Activated CD4-positive, alpha-beta T cell treated with anti-CD3 and anti-CD28 coated beads, Interleukin-2, amount 50 U/mL, for 4 hours (primary cell): ENCODE results near the gene RAB5A.
"Not testable (repeated sequence)": the region's sequence is repeated elsewhere in the genome, so short reads cannot be mapped to it uniquely, and the experiment has no call there.

Source experiments
- DNase-seq, 2 experiments: peaks; one replicate each; pipeline ENCODE4 v3.0.0-alpha.2; 2020

Gene RAB5A

GRCh38 chr3:20031939-20032338, 85.0 kb downstream of the RAB5A start:
- not testable (repeated sequence) for DNase-seq
